Measurements from ENCODE around the gene FAM131A. TPM values are rescaled to one million over a fixed set of nuclear protein-coding genes. Genes with fewer than 3 reads are reported as not detected.
A peak's percentile ranks its signal among the peaks of the same experiment; 100 is the strongest.

The FAM131A gene
- total RNA-seq, 2 experiments from 2014 or later = 4.0 to 5.5 TPM

DNA sequence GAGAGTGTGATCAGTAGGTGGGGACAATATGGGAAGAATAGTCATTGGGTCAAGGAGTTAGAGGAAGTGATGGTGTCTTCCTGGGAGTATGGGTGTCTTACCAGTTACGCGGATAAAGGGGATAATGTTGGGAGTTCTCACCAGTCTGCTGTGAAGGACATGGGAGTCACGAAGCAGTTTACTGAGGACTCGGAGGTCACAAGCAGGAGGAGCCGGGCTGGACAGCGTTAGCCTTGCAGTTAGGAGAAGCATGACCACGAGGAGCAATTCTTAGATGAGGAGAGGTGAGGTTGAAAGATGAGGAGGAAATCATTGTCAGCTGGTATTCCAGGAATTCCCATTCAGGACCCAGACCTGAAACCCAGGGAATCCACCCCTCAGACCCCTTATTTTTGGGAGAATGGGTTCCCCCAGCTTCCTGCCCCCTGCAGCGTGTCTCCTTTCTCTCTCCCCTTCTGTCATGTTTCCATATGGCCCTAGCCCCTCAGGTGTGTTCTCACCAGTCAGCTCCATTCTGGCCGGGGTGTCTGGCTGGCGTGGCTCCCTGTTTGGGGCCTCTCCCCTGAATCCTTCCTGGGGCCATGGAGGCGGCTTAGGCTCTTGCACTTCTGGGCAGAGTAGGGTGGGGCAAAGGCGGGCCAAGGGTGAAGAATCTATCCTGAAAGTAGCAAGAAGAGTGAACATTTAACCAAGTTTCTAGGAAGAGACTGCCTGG is 38.5 kb downstream of the FAM131A start:
- Mint-ChIP-seq H3K36me3 (ENCODE audit: low read depth) (no peaks in the 10 kb centered on the region), H3K27ac (no peak overlapping the region), H3K4me1 (ENCODE audit: low read depth) (peaks cover 1% of the 10 kb centered on the region), H3K27me3 (peaks cover 23% of the 10 kb centered on the region), H3K4me3 (no peak overlapping the region), H3K9me3 (no peaks in the 10 kb centered on the region)
- POLR2A ChIA-PET = no interaction called here
- TF ChIP-seq, protein P1, sequence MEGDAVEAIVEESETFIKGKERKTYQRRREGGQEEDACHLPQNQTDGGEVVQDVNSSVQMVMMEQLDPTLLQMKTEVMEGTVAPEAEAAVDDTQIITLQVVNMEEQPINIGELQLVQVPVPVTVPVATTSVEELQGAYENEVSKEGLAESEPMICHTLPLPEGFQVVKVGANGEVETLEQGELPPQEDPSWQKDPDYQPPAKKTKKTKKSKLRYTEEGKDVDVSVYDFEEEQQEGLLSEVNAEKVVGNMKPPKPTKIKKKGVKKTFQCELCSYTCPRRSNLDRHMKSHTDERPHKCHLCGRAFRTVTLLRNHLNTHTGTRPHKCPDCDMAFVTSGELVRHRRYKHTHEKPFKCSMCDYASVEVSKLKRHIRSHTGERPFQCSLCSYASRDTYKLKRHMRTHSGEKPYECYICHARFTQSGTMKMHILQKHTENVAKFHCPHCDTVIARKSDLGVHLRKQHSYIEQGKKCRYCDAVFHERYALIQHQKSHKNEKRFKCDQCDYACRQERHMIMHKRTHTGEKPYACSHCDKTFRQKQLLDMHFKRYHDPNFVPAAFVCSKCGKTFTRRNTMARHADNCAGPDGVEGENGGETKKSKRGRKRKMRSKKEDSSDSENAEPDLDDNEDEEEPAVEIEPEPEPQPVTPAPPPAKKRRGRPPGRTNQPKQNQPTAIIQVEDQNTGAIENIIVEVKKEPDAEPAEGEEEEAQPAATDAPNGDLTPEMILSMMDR (IDR thresholded peaks at IDR 0.05) = no peak
- intact Hi-C loops (cut with micrococcal nuclease) = no loop called here
- CTCF ChIA-PET = interaction anchor here (1.0 to 10.3 kb wide), 3 partner anchors 138 to 185 kb away, joined by 3 to 104 read pairs (median 103); partner anchors contain the start of gene EPHB3
- DNase-seq (no peak), ATAC-seq (no peak)

DNA sequence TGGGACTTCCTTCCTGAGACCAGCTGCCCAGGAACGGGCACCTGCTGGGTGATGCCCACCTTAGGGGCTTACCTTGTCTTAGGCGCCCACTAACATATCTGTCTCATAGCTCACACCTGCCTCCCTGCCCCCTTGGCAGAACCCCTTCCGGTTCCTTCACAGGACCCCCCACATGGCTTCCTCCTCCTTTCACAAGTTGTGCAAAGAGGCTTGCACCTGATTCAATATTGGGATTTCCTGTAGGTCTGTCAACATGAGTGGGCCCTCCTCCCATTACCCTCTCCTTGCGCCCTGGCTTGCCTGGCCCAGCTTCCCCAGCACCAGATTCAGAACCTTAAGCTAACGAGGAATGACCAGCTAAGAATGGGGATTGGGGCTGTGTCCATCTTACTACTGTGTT is 40.0 kb downstream of the FAM131A start:
- intact Hi-C loops (cut with micrococcal nuclease) = no loop called here
- no peak overlapping the region for H3K27ac Mint-ChIP-seq

DNA sequence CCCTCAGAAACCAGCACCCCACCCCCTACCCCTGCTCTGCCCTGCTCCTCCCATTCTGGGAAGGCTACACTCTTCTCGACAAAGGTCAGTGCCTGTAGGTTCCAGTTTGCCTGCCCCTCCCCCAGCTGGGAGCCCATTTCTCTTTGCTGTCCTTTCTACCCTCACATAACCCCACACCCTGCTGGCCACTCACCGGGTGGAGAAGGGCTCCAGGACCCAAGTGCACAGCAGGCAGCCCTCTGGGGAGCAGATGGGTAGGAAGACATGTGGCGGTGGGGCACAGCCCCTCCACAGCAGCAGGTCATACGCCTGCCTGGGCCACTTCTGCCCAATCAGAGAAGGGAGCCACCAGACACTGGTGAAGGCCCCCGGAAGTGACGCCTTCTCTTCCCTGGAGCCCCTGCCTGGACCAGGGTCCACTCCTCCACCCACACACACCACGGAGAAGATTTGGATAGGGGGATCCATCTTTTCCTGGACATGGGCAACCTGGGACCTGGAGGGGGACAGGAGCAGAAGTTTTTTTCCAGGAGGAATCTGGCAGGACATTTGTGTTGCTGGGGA is 40.6 kb downstream of the FAM131A start, which contains the start of gene THPO:
Gene THPO (minus strand): TSS at position 326 of the 564 bp plus-strand sequence. CDS start 1,948 bp downstream, outside the sequence.
- Mint-ChIP-seq H3K27me3 (peaks cover 43% of the 10 kb centered on the region), H3K27ac (no peak within 1 kb of the TSS), H3K4me1 (ENCODE audit: low read depth) (peaks cover 3% of the 10 kb centered on the region), H3K36me3 (ENCODE audit: low read depth) (no peaks in the 10 kb centered on the region), H3K9me3 (no peaks in the 10 kb centered on the region), H3K4me3 (peak within 1 kb of the TSS; percentile 33)
- intact Hi-C loops (cut with micrococcal nuclease) = no loop called here
- ChIA-PET POLR2A (no interaction called here), CTCF (interaction anchor here (1.2 kb wide), 1 partner anchor 136 kb away, joined by 3 read pairs; no protein-coding TSS in a partner anchor)
- ATAC-seq = no peak
- TF ChIP-seq, protein P1 (IDR thresholded peaks at IDR 0.05) = no peak
- no peak for DNase-seq

More for the DNA sequence above, 40.0 kb downstream of the FAM131A start:
- Mint-ChIP-seq H3K36me3 (ENCODE audit: low read depth) (no peaks in the 10 kb centered on the region), H3K4me1 (ENCODE audit: low read depth) (peaks cover 3% of the 10 kb centered on the region), H3K27me3 (peaks cover 38% of the 10 kb centered on the region), H3K9me3 (no peaks in the 10 kb centered on the region), H3K4me3 (no peak overlapping the region)
- ChIA-PET CTCF (no interaction called here), POLR2A (no interaction called here)
- TF ChIP-seq, protein P1 (IDR thresholded peaks at IDR 0.05) = no peak
- ATAC-seq = no peak
- DNase-seq = no peak

DNA sequence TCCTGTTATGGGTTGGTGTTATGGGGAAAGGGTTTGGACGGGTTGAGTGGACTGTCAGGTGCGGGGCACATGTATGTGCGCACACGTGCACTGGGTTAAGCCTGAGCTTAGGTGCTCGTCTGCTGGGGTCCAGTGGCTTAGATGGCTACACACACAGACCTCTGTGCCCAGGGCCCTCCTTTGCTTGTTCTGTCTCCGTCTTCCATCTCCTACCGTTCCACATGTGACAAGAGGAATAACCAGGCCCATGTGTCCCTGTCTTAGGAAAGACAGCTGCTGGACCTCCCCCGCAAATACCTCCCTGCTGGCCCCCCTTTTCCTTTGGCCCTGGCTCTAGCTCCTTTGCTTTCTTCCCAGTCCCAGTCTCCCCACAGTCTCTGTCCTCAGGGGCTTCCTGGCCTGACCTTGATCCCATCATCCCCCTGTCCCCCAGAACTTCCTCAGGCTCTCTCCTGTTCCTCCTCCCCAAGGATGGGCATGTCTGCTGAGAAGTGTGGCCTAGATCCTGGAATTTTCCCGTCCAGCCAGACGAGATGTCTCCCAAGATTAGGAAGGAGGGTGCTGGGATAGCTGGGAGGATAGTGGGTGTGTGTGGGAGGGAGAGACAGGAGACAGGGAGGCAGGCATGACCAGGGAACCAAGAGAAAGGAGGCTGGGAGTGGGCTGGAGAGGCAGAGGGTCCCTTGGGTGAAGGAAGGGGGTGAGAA is 41.4 kb downstream of the FAM131A start:
- TF ChIP-seq, protein P1 (IDR thresholded peaks at IDR 0.05) = no peak
- DNase-seq = no peak
- intact Hi-C loops (cut with micrococcal nuclease) = no loop called here
- Mint-ChIP-seq H3K9me3 (no peaks in the 10 kb centered on the region), H3K4me3 (peak overlapping the region; percentile 33), H3K27ac (no peak overlapping the region), H3K27me3 (peaks cover 45% of the 10 kb centered on the region), H3K36me3 (ENCODE audit: low read depth) (no peaks in the 10 kb centered on the region), H3K4me1 (ENCODE audit: low read depth) (peaks cover 3% of the 10 kb centered on the region)
- POLR2A ChIA-PET = no interaction called here
- ATAC-seq = no peak
- CTCF ChIA-PET = interaction anchor here (1.2 kb wide), 1 partner anchor 135 kb away, joined by 3 read pairs; no protein-coding TSS in a partner anchor
